HG02798 (cell line): ENCODE measurements around the gene FXYD1.
"Not testable (repeated sequence)": the region's sequence is repeated elsewhere in the genome, so short reads cannot be mapped to it uniquely, and the experiment has no call there.

Source experiments
- ATAC-seq: cut with Tn5 transposase; IDR thresholded peaks from one replicate; pipeline ENCODE4 v1.9.1; 2021; ENCODE audit warnings: mild to moderate bottlenecking; ENCODE audit not compliant: unreplicated experiment, poor library complexity

Gene FXYD1

DNA sequence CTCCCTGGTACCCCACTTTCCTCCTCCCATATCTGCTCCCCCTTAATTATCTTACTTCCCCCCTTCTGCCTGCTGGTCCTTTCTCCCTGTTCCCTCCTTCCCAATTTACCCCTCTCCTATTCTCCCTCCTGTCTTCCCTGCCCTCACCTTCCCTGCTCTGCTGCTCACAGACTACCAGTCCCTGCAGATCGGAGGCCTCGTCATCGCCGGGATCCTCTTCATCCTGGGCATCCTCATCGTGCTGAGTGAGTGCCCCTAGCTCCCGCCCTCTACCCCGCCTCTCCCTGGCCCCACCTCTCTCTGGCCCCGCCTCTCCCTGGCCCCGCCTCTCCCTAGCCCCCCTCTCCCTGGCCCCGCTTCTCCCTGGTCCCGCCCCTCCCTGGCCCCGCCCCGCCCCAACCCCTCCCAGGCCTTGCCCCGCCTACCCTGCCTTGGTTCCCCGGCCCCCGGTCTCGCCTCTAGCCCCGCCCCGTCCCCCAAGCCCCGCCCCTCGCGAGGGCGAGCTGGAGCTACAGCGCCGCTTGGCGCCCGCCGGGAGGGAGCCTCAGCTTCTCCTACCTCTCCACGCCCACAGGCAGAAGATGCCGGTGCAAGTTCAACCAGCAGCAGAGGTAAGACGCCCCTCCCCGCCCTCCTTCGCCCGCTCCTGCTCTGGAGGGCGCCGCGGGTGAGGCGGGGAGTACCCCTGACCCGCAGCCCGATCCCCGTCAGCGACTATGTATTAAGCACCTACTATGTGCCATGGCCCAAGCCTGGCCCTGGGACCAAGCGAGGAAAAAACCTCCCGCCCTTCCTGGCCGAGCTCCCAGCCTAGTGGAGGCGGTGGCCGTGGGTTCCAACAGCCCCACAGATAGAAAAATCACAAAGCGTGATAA, 2.6 kb downstream of the FXYD1 start:
- ATAC-seq: peak; percentile 77

DNA sequence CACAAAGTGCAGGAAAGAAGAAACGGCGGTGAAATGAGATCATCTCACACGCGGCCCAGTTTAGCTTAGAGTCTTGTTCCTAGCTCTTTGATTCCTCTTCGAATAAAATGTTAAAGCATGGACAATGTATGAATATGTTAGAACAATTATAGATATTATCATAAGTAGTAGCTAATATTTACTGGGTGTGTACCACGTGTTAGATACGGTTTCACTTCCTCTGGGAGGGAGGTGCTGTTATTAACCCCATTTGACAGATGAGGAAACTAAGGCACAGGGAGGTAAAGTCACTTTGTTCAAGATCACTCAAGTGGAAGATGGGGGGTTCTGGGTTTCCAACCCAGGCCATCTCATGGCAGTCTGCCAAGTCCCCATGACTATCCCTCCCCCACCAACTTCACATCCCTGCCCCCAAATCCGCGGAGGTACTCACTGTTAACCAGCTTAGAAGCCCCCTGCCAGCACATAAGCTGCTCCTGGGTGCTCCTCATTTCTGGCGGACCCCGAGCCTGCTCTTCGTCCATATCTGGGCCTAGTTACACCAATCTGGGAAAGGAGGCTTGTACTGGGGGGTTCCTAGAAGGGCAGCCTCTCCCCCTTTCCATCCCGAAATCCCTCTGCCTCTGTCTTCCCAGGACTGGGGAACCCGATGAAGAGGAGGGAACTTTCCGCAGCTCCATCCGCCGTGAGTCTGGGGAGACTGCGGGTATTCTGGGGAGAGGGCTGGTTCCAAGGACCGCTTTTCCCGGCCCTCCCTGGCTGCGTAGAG, 3.4 kb downstream of the FXYD1 start:
- no peak for ATAC-seq

DNA sequence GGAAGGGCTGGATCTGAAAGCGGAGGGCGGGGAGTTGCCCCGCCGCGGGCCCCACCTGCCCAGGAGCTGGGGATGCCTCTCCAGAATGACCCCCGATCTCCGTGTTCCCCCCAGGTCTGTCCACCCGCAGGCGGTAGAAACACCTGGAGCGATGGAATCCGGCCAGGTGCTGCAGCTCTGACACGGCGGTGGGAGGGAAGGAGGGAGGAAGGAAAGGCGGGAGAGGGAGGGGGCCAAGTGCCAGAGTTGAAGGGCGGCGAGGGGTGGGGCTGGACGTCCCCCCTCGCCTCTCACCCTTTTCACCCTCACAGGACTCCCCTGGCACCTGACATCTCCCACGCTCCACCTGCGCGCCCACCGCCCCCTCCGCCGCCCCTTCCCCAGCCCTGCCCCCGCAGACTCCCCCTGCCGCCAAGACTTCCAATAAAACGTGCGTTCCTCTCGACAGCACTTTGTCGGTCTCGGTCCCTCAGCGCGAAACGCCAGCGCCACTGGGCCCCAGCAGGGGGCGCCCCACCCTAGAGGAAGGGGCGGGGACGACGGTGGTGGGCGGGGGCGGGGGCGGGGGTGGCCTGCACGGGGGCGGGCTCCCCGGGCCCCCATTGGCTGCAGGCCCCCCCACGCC, 4.1 kb downstream of the FXYD1 start:
- ATAC-seq: no peak

DNA sequence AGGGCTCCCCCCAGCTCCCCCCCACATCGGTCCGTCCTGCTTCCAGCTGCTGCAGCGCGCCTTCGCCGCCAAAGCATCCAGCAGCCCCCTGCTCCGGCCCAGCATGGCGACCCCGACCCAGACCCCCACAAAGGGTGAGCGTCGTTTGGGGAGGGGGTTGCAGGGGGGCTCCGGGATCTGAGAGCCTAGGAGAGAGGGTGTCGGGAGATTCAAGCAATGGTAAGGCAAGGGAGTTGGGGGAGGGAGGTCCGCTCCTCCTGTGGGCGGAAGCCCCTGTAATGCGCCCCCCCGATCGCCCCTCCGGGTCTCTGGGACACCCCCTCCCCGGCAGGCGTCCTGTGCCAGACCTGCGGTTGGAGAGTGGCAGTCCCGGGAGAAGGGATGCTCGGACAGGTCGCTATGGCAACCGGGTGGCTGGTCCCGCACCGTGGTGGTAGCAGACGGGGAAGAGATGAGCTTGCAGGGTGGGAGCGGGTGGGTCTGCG, 4.6 kb downstream of the FXYD1 start, which contains the start of gene FXYD7:
Gene FXYD7, plus strand, starts transcription at position 25 of the 485 bp plus-strand sequence. Its CDS starts 79 bp downstream, at position 104.
- ATAC-seq: no peak

DNA sequence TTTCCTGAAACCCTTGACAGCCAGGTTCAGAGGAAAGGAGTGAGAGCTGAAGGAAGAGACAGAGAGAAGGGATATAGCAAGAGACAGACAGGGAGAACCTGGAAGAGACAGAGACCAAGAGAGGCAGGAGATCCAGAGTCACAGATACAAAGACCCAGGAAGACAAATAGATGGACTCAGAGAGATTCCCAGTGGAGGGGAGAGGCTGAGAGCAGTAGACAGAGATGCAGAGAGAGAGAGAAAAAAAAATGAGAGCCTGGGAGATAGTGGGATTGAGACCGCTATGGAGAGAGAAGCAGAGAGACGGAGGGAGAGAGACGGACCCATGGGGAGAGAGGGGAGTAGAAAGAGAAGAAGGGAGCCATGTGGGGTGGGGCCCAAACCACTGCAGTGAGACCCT, 5.2 kb downstream of the FXYD1 start:
- ATAC-seq: no peak

DNA sequence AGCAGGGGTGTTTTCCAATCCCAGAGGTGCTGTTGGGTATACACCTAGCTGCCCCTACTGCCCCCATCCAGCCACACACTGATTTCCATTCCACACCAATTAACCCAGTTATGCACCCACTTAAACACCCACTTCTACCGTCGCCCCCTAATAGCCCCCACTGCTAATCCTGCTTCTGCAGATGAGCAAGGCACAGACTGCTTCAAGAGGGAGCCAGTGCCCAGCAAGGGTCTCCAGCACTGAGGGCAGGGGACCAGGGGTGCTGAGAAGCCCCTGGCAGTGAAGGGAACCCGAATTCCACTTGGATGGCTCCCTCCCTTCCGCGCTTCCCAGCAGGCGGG, 5.6 kb downstream of the FXYD1 start:
- ATAC-seq: no peak

DNA sequence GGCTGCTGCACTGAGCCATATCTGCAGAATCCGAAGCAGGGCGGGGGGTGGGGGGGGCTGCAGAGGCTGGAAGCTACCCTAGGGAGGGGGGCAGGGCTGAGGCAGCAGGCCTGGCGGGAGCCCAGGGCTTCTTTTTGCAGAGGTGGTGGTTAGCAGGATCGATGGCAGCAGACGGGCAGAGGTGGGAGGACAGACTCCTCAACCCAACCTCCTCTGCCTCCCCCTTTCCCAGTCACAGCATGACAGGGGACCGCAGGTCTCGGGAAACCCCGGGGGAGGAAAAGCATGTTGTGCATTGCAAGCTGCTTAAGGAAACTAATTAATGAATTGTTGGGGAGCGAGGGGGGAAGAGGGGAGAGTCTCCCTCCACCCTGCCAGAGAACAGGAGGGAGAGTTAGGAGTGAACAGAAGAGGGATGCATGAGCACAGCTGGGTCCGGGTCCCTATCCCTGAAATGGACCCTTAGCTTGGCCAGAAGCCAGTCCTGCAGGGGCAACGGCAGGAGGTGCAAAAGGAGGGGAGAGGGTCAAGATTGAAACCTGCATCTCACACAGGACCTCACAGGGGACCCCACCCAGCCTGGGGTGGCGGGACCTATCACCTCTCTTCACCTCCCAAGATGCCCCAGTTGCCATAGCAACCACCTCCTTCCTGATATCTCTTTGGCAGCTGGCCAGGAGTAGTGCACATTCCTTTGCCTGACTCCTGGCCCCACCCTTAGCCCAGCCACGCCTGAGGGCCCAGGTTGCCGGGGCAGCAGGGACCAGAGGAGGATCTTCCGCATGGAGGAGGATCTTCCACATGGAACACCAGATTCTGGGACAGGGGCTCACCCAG, 6.2 kb downstream of the FXYD1 start:
- no peak for ATAC-seq

DNA sequence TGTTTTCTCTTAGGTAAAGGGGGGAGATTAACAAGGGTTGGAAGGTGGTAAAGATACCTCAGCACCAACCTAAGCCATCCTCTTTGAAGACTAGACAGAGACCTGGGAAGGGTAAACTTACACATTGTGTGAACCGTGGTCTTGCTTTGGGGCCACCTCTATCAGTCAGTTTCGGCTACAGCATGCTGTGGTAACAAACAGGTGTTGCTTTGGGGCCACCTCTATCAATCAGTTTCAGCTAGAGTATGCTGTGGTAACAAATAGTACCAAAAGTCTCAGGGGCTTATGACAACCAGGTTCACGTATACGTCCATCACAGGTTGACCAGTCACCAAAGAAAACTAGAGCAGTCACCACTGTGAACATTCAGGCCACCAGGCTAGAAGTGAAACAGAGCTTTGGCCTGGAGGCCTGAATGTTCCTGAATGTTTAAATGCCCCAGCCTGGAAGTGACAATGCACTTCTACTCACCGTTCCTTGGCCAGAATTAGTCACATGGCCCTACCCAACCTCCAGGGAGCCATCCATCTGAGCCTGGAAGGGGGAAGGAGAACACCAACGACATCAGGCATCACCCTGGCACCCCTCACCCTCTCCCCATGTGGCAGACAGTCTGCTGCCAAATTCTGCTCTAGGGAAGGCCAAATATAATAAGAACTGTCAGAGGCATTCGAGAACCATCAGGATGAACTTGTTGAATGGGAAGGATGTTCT, 8.3 kb downstream of the FXYD1 start:
- no peak for ATAC-seq

DNA sequence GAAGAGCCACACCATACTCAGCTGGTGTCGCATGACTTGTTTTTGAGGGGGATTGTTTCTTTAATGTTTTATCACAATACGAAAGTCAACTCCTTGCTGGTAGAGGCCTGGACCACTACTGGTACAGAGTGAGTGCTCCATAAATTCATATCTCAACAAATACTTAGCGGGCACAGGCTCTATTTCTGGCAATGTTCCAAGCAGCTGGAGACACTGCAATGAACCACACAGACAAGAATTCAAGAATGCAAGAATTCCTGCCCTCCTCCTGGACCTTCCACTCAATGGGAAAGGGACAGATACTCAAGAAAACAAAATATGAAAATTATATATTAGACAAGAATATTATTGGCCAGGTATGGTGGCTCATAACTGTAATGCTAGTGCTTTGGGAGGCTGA, 10.8 kb downstream of the FXYD1 start:
- no peak for ATAC-seq

DNA sequence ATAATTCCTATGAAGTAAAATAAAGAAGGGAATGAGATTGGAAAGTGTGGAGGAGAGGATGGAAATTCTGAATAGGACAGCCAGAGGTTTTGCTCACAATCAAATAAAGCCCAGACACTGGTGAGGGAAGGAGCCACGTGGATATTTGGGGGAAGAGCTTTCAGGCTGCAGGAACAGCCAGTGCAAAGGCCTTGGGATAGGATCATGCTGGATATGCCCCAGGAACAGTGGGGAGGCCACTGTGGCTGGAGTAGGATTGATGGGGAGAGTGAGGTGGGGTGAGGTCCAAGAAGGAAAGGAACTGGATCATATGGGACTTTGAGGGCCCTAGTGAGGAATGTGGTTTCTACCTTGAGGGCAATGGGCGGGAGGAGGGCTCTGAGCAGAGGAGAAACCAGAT, 11.8 kb downstream of the FXYD1 start:
- ATAC-seq: no peak

DNA sequence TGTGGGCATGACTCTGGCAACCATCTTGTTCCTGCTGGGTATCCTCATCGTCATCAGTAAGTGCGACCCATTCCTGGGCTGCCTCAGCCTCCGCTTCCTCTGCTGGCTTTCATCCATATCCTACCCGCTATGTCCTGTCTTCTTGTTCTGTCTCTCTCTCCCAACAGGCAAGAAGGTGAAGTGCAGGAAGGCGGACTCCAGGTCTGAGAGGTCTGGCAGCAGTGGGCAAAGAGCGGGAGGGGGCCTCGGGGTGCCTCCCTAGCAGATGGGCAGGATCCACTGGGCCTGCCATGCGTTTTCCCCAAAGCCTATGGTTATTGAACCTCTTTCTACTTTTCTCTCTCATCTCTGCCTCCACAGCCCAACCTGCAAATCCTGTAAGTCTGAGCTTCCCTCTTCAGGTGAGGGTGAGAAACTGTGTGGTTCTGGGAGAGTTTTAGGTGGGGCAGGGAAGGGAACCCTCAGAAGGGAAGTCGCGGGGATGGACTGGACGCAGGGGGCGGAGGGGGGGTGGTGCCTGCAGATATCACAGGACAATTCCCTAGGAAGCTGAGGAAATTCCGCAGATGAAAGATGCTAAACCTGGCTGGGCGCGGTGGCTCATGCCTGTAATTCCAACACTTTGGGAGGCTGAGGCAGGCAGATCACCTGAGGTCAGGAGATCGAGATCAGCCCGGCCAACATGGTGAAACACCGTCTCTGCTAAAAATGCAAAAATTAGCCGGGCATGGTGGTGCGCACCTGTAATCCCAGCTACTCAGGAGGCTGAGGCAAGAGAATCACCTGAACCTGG, 12.8 kb downstream of the FXYD1 start:
- no peak for ATAC-seq

DNA sequence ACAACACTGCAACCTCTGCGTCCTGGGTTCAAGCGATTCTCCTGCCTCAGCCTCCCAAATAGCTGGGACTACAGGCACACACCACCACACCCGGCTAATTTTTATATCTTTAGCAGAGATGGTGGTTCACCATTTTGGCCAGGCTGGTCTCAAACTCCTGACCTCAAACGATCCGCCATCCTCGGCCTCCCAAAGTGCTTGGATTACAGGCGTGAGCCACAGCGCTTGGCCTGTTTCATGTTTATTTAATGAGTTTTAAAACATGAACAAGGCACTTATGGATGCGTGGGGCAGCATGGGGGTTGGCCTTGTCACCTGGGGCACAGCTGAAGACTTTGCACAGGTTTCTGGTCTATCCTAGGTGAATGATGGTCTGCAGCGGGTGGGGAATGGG, 14.5 kb downstream of the FXYD1 start:
- ATAC-seq: not testable (repeated sequence)

DNA sequence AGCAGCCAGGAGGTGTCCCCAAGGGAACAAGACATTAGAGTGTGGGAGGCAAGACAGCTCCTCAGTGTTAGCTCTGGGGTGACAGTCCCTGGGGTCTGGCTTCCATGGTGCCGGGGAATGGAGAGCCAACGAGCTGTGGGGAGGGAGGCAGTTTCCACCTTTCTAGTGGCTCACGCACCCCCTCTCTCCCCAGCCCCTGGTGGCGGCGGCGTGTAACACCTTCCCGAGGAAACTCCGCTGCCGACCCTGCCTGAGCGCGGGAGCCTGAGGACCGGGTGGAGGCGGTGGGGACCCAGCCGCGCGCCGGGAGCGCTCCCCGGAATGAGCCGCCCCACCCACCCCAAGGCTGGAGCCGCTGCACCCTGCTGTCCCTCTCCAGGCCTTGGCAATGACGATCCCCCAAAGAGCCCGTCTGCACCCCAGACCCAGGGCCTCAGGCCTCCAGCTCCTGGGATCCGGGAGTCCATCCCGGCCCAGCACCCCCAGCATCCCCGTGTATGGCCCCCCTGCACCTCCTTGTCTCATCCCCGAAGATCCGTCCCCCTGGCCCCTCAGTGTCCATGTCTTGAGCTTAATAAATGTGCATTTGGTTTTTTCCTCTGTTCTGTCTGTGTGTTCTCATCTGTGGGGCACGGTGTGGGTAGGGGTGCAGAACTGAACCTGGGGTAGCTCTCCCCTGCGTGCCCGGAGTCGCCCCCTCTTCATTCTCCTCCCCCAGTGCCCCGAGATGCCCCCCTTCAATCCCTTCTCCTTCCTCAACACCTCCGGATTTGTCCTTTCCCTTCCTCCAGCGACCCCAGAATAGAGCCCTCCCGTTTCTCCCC, 15.3 kb downstream of the FXYD1 start:
- peak; percentile 44 for ATAC-seq

DNA sequence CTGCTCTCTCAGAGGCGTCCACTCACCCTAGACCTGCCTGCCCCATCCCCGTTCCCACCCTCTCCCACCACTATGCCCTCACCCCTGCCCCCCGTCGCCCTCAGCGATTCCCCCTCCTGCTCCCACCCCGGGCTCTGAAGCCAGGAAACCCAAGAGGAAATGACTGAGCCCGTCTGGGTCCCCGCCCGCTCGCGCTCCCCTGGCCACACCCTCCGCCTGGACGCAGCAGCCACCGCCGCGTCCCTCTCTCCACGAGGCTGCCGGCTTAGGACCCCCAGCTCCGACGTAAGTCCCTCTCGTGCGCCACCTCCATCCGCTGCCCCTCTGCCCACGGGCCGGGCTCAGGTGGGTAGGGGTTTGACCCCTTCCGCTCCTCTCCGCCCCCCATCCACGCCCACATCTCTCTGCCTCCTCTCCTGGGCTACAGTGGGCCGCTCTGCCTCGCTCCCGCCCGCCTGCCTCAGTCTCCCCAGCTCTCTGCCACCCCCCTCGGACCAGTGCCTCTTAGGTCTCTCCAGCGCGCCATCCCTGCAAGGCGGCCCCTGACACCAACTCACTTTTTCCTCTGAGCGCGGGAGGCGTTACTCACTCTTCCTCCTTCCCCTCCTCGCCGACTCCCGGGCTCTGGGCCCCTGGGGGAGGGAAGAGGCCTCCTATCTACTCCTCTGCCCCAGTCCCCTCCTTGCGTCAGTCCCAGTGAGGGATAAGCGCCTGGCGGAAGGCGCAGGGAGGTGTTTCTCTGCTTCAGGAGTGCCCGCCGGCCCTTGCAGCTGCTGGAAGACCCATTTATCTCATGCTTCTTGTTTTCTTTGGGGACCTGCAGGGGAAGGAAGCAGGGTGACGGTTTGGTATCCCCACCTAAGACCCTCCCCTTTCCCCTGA, 16.1 kb downstream of the FXYD1 start, which contains the start of gene FXYD5:
Gene FXYD5, plus strand, starts transcription at position 211 of the 882 bp plus-strand sequence. CDS start 816 bp downstream, outside the sequence.
- no peak for ATAC-seq

DNA sequence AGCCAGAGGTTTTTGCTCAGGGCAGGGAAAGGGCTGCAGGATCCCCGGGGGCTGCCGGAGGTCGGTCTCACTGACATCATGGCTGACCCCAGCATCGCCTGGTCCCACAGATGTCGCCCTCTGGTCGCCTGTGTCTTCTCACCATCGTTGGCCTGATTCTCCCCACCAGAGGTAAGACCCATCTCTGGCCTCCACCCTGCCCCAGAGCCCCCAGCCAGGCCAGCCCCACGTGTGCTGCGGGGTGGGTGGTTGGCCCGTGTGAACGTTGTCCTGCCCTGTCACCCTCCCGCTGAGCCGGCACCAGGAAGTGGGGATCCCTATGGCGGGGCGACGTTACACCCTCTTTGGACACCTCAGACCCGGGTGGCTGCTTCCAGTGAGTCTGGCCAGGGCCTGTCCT, 16.8 kb downstream of the FXYD1 start:
- no peak for ATAC-seq

DNA sequence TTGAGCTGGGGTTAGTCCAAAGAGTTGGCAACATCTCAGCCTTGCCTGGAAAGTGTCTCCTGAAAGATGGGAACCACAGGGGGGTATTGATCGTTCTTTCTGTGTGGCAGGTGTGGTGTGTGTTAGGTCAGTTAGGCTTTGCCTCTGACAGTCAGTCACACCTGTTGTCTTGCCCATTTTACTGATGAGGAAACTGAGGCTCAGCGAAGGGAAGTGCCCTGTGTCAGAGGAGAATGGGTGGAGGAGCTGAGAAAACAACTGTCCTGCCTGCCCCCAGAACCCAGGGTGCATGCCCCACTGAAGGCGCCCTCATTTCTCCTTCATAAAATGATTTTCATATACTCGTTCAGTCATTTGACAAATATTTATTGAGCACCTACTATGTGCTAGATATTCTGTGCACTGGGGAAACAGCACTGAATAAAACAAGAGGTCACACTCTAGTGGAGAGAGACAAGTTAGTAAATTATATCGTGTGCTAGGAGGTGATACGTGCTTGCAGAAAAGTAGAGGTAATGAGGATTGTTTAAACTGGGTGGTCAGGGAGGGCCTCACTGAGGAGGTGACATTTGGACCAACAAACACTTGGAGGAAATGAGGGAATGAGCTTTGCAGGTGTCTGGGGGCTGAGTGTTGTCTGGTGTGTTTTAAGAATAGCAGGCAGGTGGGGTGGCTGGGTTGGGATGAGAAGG, 17.5 kb downstream of the FXYD1 start:
- ATAC-seq: no peak
